GM12874 (cell line): ENCODE results near the gene INSR.

Experiments
- CTCF ChIP-seq: IDR thresholded peaks from 2 replicates; pipeline ENCODE4 v1.5.1; 2011; ENCODE audit warnings: low read depth, mild to moderate bottlenecking, control low read depth, low read length, moderate library complexity; ENCODE audit not compliant: insufficient read depth

INSR gene

DNA sequence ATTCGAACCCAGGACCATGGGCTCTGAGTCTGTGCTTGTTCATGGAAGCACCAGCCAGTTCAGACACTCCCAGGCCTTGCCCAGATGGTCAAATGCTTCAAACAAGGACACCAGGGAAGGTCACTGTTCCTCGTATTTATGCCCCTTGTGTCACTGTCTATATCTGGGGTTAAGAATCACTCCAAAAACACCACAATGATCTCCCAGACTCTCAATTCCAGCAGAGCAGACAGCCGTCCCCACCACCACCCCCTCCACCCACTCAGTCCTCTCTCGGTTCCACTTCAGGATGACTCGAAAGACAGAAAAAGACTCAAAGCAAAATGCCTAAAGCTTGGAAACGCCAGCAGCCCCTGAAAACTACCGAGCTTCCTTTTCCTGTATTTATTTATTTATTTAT, 79.0 kb downstream of the INSR start:
- TF ChIP-seq CTCF: no peak

DNA sequence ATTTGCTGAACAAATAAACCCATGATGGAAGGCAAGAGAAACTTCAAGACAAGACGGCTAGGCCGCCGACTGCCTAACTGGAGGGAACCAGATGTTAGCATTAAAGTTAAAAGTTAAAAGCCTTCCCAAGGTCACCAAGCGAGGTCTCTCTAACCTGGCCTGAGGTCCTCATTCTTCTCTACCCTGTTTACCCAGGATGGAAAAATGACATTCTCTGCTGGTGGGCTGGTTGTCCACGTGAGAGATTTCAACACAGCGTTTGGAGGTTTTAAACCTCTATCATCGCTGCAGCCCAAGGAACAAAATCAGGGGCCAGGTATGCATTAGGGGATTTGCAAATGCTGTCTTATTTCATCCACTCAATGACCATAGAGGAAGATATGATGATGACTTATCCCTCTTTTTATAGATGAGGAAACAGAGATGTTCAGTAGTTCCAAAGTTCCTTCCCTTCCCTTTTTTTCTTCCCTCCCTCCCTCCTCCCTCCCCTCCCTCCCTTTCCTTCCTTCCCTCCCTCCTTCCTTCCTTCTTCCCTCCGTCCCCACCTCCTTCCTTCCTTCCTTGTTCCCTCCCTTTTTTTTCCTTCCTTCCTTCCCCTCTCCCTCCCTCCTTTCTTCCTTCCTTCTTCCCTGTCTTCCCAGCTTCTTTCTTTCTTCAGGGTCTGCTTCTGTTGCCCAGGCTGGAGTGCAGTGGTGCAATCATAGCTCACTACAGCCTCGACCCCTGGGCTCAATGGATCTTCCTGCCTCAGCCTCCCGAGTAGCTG, 79.7 kb downstream of the INSR start:
- no peak for TF ChIP-seq CTCF

GRCh38 chr19:7213628-7214323, 80.4 kb downstream of the INSR start:
- no peak for TF ChIP-seq CTCF

- TF ChIP-seq CTCF: no peak
Measured at GRCh38 chr19:7211191-7211951, 82.8 kb downstream of the INSR start.

DNA sequence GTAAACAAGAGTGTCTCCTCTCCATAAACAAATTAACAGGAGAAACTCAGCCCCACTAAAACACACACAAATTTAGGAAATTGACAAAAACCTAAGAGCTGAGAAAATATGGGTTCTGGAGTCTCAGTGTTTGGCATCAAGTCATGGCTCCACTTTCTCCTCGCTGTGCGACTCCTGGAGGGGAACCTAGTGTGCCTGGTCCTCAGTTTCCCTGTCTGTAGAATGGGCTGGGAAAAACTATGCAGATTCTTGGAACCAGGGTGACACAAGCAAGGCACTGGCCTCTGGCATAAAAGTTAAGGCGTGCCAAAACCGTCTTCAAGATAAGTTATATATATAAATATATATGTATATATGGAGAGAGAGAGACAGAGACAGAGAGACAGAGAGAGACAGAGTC, 83.9 kb downstream of the INSR start:
- no peak for TF ChIP-seq CTCF

GRCh38 chr19:7203332-7203731, 90.9 kb downstream of the INSR start:
- TF ChIP-seq CTCF: no peak

DNA sequence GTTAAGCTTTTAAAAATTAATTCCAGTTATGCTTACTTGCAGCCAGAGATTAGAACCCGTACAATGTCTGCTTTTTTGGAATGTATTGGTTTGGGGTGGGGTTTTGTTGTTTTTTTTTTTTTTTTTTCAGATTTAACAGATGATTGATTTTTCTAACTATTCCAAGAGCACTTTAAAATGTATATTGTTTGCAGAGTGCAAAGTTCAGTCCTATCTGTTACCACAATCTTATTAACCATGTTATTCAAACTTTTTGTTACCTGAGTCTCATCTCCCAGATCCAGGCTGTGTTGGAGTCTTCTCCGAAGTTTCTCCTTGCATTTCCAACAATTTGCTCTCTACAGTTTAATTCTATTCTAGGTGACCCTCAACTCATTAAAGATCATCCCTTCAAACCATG, 91.3 kb downstream of the INSR start:
- no peak for TF ChIP-seq CTCF
